ENCODE measurements around the gene TGFB3.
"Not testable (repeated sequence)": the region's sequence is repeated elsewhere in the genome, so short reads cannot be mapped to it uniquely, and the experiment has no call there.

Gene TGFB3

DNA sequence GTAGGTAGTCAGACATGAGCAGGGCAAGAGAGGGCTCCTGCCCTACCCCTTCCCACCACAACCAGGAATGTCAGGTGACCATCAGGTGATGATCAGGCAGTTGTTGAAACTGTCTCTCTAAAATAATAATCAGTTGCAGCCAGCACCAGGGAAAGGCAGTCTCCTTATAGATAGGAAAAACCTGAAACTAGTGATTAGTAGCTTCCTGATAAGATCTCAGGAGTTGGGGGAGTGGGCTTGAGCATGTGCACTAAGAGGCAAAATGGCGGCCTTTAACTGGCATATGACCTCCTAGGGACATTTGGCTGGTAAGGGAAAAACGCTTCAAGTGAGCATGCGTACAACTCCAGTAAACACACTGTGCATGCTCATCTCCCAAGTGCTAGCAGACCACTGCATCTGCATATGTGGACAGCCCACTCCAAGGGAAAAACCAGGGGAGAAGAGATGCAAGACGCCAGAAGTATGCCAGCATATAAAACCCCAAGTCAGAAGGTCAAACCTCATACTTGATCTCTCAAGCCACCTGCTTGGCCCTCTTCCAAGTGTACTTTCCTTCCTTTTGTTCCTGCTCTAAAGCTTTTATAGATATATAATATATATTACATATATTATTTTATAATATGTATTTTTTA lies 37.1 kb downstream of the TGFB3 start:
- DNase-seq, result no peak

DNA sequence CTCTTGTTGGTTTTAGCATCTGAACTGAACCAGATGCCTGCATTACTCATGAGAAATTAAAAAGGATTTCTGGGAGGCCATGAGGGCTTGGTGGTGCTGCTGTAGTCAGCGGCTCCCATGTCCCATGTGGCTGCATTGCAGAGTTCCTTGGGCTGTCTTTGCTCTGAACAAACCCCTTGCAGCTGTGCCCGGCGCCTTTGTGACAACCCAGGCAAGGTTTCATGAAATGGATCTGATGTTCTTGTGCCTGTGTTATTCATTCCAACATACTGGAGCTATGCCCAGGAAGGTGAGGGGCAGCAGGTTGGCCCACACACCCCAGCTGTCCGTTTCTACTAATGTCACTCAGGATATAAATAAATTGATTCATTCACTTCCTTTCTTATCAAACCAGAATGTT lies 40.8 kb downstream of the TGFB3 start:
- DNase-seq, result no peak

DNA sequence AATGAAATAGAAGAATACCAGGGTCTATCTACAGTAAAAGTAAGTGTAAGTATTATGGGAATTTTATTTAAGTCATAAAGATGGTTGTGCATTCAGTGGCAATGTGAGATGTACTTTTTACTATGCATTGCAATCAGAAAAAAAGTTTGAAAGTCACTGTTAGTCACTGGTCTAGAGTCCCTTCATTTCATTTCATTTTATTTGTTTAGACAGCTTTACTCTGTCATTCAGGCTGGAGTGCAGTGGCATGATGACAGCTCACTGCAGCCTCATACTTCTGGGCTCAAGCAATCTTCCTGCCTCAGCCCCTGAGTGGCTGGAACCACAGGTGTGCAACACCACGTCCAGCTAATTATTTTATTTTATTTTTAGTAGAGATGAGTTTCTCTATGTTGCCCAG lies 42.6 kb downstream of the TGFB3 start:
- no peak for DNase-seq

DNA sequence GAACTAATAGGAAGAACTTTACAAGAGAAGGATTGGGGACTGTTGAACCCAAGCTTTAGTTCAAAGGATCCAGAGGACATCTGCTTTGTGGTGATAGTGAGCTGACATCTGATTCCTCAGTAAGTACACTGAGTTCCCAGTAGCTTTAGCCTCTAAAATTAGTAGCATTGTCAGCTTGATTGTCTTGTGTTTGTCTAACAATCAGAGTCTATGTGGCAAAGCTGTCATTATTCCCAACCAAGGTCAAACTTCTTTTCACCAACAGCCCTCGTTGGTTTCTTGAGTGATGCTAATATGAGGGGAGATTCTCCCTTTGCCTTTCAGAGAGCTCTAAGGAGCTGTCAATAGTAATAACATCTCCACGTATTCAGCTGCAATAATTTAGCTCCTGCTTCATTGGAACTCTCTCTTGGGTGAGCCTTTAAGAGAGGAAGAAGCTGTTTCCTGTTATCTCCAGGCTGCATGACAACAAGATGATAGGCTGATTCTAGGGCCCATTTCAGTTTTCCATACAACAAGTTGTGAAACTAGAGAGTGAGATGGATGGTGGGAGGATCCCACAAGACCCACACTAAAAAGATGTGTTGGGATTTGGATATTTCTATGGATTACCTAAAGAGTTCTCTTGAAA lies 46.7 kb downstream of the TGFB3 start:
- DNase-seq, result no peak

DNA sequence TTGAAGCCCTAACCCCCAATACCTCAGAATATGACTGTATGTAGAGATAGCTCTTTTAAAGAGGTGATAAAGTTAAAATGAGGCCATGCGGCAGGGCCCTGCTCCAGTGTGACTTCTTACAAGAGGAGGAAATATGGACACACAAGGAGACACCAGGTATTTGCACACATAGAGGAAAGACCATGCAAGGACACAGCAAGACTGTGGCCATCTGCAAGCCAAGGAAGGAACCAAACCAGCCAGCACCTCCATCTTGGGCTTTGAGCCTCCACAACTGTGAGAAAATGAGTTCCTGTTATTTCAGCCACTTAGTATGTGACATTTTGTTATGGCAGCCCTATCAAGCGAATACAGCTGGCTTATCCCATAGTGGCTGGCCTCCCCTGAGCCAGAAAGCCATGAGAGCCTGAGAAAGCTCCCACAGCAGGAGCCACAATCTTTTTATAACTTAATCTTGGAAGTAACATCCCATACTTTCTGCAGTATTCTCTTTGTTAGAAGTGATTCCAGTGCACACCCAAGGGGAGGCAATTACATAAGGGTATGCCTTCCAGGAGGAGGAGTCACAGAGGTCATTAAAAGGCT lies 48.0 kb downstream of the TGFB3 start:
- no peak for DNase-seq

DNA sequence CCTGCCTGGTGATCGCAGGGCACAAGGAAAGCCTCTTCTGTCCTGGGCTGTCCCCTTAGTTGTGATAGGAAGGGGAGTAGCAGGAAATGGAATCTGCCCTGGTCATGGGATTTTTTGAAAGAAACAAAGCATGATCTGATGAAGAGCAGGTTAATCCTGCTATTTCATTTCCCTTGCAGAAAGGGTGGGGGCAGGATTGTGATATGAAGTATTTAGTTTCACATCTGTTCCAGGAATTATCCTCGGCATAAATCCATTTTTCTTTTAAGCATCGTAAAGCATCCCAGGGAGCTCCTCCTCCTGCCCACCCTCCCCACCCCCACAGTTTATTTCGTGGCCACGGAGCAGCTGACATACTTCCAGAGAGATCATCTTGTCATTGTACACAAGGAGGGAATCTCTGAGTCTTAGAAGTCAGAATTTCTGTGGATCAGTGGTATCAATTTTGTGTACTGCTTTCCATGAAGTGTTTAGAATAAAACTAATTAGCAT lies 53.1 kb downstream of the TGFB3 start:
- no peak for DNase-seq

DNA sequence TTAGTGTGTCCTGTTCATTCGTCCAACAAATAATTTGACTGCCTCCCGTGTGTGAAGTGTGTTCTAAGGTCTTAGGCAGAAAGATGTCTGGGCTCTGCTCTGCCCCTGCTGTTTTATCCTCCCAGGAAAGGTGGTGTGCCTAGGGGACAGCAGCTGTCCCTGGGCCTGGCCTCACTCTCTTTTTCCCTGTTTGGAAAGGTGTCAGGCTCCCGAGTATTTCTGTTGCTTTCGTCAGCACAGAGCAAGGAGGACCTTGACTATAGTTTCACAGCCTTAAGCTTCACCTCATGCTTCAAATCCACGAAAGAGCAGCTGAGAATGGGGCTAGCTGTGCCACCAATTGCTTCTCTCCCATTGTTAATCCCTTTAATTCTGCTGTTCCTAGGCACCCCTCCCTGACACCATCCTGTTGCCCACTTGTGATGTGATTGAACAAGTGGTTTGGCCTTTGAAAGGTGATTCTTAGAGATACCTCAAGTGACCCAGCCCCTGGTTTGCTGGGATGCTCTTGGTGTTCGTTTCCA lies 54.2 kb downstream of the TGFB3 start:
- DNase-seq, result no peak

DNA sequence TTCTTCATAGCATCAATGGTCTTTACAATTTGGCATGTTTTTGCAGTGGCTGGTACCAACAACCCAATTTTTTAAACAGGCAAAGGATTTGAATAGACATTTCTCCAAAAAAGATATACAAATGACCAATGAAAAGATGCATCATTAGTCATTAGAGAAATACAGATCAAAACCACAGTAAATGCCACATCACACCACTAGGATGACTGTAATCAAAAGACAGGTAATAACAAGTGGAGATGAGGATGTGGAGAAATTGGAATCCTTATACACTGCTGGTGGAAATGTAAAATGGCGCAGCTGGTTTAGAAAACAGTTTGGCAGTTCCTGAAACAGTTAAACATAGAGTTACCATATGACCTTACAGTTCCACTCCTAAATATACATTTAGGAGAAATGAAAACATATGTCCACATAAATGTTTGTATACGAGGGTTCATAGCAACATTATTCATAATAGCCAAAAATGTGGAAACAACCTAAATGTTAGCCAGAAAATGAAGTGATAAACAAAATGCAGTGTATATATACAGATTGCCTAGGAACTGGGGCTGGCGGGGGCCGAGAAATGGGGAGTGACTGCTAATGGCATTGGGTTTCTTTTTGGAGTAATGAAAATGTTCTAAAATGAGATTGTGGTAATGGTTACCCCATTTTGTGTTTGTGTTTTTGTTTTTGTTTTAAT lies 55.2 kb downstream of the TGFB3 start:
- DNase-seq, result no peak

DNA sequence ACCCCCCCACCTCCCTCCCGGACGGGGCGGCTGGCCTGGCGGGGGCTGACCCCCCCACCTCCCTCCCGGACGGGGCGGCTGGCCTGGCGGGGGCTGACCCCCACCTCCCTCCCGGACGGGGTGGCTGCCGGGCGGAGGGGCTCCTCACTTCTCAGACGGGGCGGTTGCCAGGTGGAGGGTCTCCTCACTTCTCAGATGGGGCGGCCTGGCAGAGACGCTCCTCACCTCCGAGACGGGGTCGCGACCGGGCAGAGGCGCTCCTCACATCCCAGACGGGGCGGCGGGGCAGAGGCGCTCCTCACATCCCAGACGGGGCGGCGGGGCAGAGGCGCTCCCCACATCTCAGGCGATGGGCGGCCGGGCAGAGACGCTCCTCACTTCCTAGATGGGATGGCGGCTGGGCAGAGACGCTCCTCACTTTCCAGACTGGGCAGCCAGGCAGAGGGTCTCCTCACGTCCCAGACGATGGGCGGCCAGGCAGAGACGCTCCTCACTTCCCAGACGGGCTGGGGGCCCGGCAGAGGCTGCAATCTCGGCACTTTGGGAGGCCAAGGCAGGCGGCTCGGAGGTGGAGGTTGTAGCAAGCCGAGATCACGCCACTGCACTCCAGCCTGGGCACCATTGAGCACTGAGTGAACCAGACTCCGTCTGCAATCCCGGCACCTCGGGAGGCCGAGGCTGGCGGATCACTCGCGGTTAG lies 56.5 kb downstream of the TGFB3 start:
- not testable (repeated sequence) for DNase-seq

DNA sequence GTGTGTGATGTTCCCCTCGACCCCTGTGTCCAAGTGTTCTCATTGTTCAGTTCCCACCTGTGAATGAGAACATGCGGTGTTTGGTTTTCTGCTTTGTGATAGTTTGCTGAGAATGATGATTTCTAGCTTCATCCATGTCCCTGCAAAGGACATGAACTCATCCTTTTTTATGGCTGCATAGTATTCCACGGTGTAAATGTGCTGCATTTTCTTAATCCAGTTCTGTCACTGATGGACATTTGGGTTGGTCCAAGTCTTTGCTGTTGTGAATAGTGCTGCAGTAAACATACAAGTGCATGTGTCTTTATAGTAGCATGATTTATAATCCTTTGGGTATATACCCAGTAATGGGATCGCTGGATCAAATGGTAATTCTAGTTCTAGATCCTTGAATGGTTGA lies 61.4 kb downstream of the TGFB3 start:
- DNase-seq, result not testable (repeated sequence)

DNA sequence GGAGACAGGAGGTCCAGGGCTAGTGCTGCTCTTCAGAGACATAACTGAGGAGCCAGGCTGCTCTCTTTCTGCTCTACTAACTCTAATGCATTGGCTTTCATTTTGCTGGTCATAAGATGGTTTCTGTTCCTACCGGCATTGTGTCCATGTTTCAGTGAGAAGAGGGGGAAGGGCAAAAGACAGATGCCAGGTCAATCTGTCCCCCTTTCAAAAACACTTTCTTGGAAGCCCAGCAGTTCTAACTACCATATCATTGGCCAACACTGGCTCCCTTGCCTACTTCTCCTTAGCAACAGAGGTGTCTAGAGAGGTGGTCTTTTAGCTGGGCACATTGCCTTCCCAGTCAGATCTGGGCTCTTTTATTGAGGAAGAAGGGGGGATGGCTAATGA lies 63.9 kb downstream of the TGFB3 start:
- DNase-seq, result no peak

DNA sequence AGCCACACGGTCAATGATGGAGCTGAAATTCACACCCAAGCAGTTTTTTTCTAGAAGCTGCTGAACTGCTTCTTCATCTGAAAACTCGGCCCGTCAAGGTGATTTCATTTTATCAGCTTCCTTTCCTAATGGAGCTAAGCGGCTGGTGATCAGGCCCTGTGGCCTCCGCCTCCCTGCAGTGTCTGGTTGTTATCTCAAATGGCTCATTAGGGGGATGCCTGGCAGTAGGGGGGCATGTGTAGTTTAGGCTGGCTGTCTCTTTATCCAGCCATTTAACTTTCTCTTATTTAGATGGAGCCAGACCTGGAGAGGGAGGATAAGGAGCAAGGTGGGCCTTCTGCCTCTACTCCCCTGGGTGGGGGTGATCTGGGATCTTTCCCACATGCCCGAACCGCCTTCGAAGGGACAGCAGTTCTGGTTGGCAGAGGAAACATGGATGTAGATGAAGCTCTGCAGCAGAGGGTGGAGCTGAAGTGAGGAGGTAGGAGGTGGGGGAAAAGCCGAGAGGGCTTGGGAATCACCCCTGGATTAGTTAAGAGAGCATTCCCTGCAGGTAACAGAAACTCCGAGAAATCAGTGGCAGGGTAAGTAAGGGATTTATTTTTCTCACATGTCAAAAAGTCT lies 64.4 kb downstream of the TGFB3 start:
- no peak for DNase-seq

DNA sequence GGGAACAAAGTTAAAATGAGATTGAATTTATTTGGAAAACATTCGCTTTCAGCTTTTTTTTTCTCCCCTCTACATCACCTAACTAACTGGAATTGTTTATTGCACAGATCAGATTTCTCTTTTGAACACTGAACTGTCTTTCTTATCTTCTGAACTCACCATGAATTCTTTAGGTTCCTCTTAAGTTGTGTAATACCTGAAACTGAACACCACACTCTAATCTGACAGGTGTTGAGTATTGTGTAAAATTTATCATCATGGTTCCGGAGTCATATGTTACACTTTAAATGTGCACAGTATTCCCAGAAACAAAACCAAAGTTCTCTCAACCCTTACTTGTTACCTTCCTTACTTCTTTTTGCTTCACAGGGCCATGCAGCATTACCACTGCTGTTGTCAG lies 66.8 kb downstream of the TGFB3 start:
- no peak for DNase-seq

DNA sequence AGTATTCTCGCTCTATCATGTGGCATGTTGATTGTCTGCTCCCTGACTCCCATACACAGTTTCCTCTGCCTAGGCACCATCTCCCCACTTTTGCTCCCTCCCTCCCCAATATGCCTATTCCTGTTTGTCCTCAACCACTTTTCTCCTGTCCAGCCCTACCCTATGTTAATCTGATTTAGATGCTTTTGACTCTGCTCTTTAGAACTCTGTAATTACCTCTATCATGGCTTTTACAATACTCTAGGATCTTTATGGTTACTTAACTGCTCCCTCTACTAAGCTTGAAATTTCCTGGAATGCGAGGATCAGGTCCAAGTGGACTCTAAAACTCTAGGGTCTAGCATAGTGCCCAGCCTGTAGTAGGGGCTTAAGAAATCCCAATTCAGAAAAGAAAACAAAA lies 68.6 kb downstream of the TGFB3 start:
- no peak for DNase-seq

DNA sequence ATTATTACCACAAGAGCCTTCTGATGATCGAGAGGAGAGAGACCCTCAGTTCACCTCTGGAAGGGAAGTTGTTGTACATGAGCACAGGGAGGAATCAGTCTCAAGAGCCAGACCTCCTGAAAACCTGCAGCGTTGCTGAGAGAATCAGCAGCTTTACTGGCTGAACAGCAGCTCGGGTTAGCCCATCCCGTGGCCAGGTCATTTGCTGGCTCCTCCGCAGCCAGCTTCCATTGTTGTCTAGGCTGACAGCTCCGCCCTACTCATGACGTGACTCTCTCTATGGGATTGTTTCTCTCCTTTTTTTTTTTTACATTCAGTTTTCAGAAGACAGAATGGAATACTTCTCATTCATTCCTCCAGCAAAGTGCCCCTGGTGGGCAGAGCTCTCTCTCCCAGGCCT lies 69.9 kb downstream of the TGFB3 start:
- no peak for DNase-seq

DNA sequence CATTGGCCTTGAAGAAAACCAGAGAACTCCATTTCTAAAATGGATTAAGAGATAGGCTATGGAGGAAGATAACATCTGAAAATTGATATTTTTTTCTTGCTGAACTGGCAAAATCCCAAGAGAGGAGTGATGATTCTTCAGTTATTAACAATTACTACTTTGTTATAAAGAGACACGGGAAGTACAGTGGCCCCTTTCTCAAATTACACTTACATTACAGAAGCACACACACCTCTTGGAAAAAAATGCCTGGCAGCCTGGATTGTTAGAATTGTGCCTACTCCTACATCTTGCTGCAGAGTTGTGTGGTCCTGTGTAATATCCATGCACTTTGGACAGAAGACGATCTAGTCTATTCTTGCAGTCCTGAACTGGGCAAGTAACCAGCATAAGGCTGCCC lies 71.7 kb downstream of the TGFB3 start:
- DNase-seq, result no peak

DNA sequence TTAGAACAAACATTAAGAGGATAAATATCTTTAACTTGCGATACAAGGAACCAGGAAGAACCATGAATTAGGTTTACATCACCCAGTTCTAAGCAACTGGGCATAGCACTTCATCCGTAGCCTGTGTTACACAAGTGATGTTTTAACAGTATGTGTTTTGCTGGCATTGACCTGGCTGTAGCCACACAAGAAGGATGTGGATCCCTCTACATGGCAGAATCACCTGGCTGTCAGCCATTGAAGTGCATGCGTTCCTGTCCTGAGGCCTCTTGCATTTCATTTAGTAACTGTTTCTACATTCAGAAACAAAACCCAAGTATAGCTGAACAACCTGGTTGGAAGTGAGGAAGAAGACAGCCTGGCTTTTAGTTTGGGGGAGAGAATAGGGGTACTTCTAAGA lies 72.2 kb downstream of the TGFB3 start:
- DNase-seq, result no peak

Measured in DMS79 (cell line).